GM12873 (cell line): Measurements from ENCODE around the gene KCNK1.

Experiments used
- TF ChIP-seq, protein P1 (sequence below): IDR thresholded peaks from 2 replicates; pipeline ENCODE4 v1.5.1; 2012; ENCODE audit warnings: low read depth, mild to moderate bottlenecking, moderate library complexity, low read length, control low read depth; ENCODE audit not compliant: insufficient read depth; ENCODE audit errors: missing control alignments

KCNK1 gene

DNA sequence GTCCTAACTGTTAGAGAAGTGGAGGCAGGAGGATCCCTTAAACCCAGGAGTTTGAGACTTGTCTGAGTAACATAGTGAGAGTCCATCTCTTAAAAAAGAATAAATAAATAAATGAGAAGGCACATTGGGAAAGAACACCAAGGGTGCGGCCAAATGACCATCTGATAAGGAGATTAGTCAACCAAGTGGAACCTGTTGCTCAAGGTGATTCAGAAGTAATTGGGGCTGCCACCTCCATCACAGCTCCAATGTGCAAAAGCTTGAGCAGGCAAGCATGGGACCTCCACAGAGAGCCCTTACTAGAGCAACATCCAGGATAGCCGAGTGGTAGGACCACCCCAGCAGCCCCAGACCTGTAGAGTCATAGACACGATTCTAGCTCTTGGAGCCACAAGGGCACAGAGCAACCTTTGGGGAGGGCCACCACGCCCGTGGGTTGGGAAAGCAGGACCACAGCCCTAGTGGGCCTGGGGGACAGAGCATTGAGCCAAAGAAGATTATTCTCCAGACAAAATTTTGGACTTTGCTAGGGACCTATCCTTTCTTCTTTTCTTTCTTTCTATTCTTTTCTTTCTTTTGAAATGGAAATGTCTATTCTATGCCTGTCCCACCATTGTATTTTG is 40.9 kb downstream of the KCNK1 start:
- TF ChIP-seq, protein P1, sequence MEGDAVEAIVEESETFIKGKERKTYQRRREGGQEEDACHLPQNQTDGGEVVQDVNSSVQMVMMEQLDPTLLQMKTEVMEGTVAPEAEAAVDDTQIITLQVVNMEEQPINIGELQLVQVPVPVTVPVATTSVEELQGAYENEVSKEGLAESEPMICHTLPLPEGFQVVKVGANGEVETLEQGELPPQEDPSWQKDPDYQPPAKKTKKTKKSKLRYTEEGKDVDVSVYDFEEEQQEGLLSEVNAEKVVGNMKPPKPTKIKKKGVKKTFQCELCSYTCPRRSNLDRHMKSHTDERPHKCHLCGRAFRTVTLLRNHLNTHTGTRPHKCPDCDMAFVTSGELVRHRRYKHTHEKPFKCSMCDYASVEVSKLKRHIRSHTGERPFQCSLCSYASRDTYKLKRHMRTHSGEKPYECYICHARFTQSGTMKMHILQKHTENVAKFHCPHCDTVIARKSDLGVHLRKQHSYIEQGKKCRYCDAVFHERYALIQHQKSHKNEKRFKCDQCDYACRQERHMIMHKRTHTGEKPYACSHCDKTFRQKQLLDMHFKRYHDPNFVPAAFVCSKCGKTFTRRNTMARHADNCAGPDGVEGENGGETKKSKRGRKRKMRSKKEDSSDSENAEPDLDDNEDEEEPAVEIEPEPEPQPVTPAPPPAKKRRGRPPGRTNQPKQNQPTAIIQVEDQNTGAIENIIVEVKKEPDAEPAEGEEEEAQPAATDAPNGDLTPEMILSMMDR: no peak

DNA sequence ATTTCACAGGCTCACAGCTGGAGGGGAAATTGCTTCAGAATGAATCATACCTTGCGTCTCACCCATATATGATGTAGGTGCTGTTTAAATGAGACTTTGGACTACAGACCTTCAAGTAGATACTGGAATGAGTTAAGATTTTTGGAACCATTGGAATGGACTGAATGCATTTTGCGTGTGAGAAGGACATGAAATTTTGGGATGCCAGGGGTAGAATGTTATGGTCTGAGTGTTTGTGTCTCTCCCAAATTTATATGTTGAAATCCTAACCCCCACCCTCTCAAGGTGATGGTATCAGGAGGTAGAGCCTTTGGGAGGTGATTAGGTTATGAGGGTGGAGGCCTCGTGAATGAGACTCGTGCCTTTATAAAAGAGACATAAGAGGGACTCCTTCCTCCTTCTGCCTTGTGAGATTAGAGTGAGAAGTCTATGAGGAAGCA is 41.4 kb downstream of the KCNK1 start:
- TF ChIP-seq, protein P1: no peak

DNA sequence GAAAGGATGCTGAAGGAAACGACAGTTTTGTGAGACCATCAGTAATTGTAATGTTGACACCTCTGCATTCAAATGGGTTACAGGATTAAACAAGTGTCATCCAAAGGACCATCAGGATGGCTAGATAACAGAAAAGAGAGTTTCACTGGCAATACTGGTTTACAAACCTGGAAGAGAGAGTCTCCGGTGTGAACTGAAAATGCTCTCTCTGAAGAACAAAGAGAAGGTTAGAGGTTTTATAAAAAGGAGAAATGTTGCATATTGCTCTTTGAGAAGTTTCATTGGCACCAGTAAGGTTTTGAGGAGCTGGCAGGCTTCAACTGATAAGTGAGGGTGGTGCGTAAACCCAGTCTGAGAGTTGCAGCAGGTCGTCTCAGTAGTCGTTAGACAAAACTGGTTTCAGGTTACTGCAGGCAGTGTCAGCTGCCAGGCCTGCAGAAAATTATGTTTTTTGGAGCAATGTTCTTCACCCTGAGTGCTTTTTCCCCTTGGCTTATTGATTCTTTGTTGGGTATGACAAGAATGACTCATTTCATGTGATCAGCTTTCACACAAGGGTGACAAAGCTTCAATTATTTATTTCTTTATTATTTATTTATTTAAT is 42.2 kb downstream of the KCNK1 start:
- TF ChIP-seq, protein P1: no peak

DNA sequence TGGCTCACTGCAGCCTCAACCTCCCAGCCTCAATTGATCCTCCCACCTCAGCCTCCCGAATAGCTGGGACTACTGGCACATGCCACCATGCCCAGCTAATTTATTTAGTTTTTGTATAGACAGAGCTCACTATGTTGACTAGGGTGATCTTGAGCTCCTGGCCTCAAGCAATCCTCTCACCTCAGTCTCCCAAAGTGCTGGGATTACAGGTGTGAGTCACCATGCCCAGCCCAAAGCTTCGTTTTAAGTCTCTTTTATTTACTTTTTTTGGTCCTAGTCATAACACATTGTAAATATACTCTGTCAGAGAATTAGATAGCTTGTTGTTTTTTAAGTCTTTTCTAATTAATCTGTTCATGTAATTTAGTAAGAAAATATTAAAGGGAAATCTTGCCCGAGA is 42.8 kb downstream of the KCNK1 start:
- TF ChIP-seq, protein P1: no peak

DNA sequence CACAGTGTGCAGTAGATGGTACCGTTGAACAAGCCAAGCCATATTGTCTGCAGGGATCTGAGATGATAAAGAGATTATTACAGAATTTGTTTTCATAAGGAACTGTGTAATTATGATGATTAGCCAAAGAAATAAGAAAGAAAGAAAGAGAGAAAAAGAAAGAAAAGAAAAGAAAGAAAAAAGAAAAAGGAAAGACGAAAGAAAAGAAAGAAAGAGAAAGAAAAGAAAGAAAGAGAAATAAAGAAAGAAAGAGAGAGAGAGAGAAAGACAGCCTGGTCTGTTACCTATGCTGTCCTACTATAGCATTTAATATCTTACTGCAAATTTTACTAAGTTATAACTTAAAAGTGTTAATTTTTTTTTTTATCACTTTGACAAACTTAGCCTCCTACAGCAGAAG is 43.6 kb downstream of the KCNK1 start:
- TF ChIP-seq, protein P1: no peak

DNA sequence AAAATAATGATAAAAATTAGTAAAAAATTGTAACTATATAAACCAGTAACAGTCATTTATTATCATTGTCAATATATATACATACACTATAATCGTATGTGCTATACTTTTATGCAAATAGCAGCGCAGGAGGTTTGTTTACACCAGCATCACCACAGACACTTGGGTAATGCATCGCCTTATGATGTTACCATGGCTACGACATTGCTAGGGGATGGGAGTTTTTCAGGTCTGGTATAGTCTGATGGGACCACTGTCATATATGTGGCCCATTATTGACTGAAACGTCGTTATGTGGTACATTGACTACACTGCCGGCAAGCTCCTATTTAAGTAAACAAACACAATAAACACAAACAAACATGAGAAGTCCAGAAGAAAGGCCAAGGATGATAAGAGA is 45.6 kb downstream of the KCNK1 start:
- TF ChIP-seq, protein P1: no peak

DNA sequence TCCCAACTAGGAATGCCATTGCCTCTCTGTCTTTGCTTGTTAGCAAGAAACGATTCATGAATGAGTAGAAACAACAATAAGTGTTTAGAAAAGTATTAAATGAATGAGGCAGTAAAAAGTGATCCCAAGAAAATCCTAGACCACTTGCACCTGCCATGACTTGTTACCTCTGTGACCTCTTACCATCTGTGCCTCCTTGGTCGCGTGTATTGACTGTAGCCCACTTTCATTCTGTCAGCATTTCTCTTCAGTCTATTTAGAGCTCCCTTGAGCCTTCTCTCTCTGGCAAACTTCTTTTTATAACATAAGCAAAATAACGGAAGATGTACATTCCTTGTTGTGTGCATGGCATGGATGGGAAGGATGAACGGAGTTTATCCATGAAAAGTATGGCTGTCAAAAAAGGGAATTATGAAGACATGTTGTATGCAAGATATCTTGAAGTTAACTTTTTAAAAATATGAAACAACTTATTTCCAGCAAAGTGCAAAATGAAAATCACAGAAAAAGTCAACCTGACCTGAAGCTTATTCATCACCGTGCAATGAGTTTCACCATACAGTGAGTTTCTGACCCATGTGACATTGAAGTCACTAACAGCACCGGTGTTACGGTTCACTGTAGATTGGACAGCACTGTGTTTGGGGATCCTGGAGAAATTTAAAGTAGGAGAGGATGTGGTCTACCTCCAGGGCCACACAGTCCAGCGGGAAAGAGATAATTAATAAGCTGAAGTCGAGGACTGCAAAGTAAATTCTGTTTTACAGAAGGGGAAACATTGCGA is 47.7 kb downstream of the KCNK1 start:
- TF ChIP-seq, protein P1: no peak
